H9 (cell line): ENCODE results near the gene ZGLP1. TPM values are rescaled to one million over a fixed set of nuclear protein-coding genes. Genes with fewer than 3 reads are reported as not detected.

Source experiments
- DNase-seq: peaks from one replicate; pipeline ENCODE4 v3.0.0-alpha.2; 2017
- H2AFZ ChIP-seq: one replicate; pipeline ENCODE4 v1.6.1; 2013; ENCODE audit warnings: mild to moderate bottlenecking, low read length, control low read depth, moderate library complexity
- H2AK5ac ChIP-seq: 2 replicates; pipeline ENCODE4 v1.6.1; 2013; ENCODE audit warnings: low read length, control low read depth, mixed read lengths; ENCODE audit not compliant: insufficient read length
- H2BK120ac ChIP-seq: one replicate; pipeline ENCODE4 v1.6.1; 2013; ENCODE audit warnings: low read depth, mild to moderate bottlenecking, low read length, control low read depth, inconsistent platforms; ENCODE audit not compliant: poor library complexity, severe bottlenecking
- H2BK12ac ChIP-seq: 2 replicates; pipeline ENCODE4 v1.6.1; 2013; ENCODE audit warnings: low read length, control low read depth, mixed read lengths, low read depth; ENCODE audit not compliant: insufficient read length
- H2BK15ac ChIP-seq: 2 replicates; pipeline ENCODE4 v1.6.1; 2013; ENCODE audit warnings: low read depth, low read length, control low read depth
- H2BK20ac ChIP-seq: one replicate; pipeline ENCODE4 v1.6.1; 2013; ENCODE audit warnings: low read depth, mild to moderate bottlenecking, low read length, control low read depth, inconsistent platforms; ENCODE audit not compliant: poor library complexity, severe bottlenecking
- H2BK5ac ChIP-seq: 2 replicates; pipeline ENCODE4 v1.6.1; 2013; ENCODE audit warnings: low read length, control low read depth, mixed read lengths; ENCODE audit not compliant: insufficient read length
- H3K14ac ChIP-seq: 2 replicates; pipeline ENCODE4 v1.6.1; 2013; ENCODE audit warnings: low read length, control low read depth; ENCODE audit not compliant: insufficient read depth
- H3K18ac ChIP-seq: 2 replicates; pipeline ENCODE4 v1.6.1; 2013; ENCODE audit warnings: low read depth, mild to moderate bottlenecking, mixed read lengths, low read length, control low read depth; ENCODE audit not compliant: insufficient read length
- H3K23ac ChIP-seq: 2 replicates; pipeline ENCODE4 v1.6.1; 2013; ENCODE audit warnings: low read length, control low read depth, mixed read lengths, low read depth; ENCODE audit not compliant: insufficient read length
- H3K23me2 ChIP-seq: 2 replicates; pipeline ENCODE4 v1.6.1; 2013; ENCODE audit warnings: low read depth, mild to moderate bottlenecking, mixed read lengths, low read length, control low read depth; ENCODE audit not compliant: insufficient read length, poor library complexity, severe bottlenecking
- H3K27ac ChIP-seq: 2 replicates; pipeline ENCODE4 v1.5.1; 2013; ENCODE audit warnings: low read length, control low read depth, mixed read lengths, low read depth; ENCODE audit not compliant: insufficient read length
- H3K27me3 ChIP-seq: 2 replicates; pipeline ENCODE4 v1.6.1; 2013; ENCODE audit warnings: low read length, control low read depth, inconsistent platforms; ENCODE audit not compliant: insufficient read depth
- H3K4ac ChIP-seq: 2 replicates; pipeline ENCODE4 v1.6.1; 2013; ENCODE audit warnings: low read depth, mild to moderate bottlenecking, control low read depth, inconsistent platforms, low read length, moderate library complexity
- H3K4me1 ChIP-seq: 2 replicates; pipeline ENCODE4 v1.6.1; 2013; ENCODE audit warnings: low read length, control low read depth, inconsistent platforms; ENCODE audit not compliant: insufficient read depth
- H3K4me2 ChIP-seq: 2 replicates; pipeline ENCODE4 v1.6.1; 2013; ENCODE audit warnings: low read length, control low read depth, mixed read lengths; ENCODE audit not compliant: insufficient read length, insufficient read depth
- H3K56ac ChIP-seq: 2 replicates; pipeline ENCODE4 v1.6.1; 2013; ENCODE audit warnings: low read depth, mild to moderate bottlenecking, mixed read lengths, low read length, control low read depth; ENCODE audit not compliant: insufficient read length
- H3K79me1 ChIP-seq: 2 replicates; pipeline ENCODE4 v1.6.1; 2013; ENCODE audit warnings: low read depth, mild to moderate bottlenecking, moderate library complexity, low read length, control low read depth, inconsistent platforms; ENCODE audit not compliant: insufficient read depth, poor library complexity, severe bottlenecking
- H3K79me2 ChIP-seq: 2 replicates; pipeline ENCODE4 v1.6.1; 2013; ENCODE audit warnings: low read length, control low read depth, inconsistent platforms; ENCODE audit not compliant: insufficient read depth
- H3K9ac ChIP-seq: 2 replicates; pipeline ENCODE4 v1.6.1; 2013; ENCODE audit warnings: low read length, control low read depth, mixed read lengths; ENCODE audit not compliant: insufficient read length; ENCODE audit errors: extremely low read depth
- H3K9me3 ChIP-seq: one replicate; pipeline ENCODE4 v1.6.1; 2013; ENCODE audit warnings: low read depth, low read length, inconsistent platforms; ENCODE audit not compliant: control insufficient read depth
- H3T11ph ChIP-seq: one replicate; pipeline ENCODE4 v1.6.1; 2013; ENCODE audit warnings: mild to moderate bottlenecking, low read length, control low read depth, inconsistent platforms
- H4K20me1 ChIP-seq: one replicate; pipeline ENCODE4 v1.6.1; 2013; ENCODE audit not compliant: control insufficient read depth, insufficient read length, insufficient read depth
- H4K5ac ChIP-seq: 2 replicates; pipeline ENCODE4 v1.6.1; 2013; ENCODE audit warnings: low read depth, mild to moderate bottlenecking, mixed read lengths, low read length, control low read depth; ENCODE audit not compliant: insufficient read length
- H4K8ac ChIP-seq: replicated peaks from 2 replicates; pipeline ENCODE4 v1.6.1; 2013; ENCODE audit warnings: low read length, control low read depth, mixed read lengths, low read depth; ENCODE audit not compliant: insufficient read length
- H4K91ac ChIP-seq: 2 replicates; pipeline ENCODE4 v1.6.1; 2013; ENCODE audit warnings: low read depth, mild to moderate bottlenecking, moderate library complexity, mixed read lengths, low read length, control low read depth; ENCODE audit not compliant: insufficient read length
- H3K27ac Mint-ChIP-seq, 3 experiments: 2 replicates in 2 of 3; 3 replicates in 1 of 3; pipeline ENCODE4 v1.8.0; 2020 to 2021; ENCODE audit warnings: mixed read lengths in 3 of 3, mild to moderate bottlenecking in 1 of 3, moderate library complexity in 1 of 3
- H3K27me3 Mint-ChIP-seq: 2 replicates; pipeline ENCODE4 v1.8.0; 2021; ENCODE audit warnings: low read depth, mild to moderate bottlenecking, moderate library complexity, mixed read lengths
- H3K36me3 Mint-ChIP-seq, 3 experiments: 2 replicates in 2 of 3; 3 replicates in 1 of 3; pipeline ENCODE4 v1.8.0; 2020 to 2021; ENCODE audit warnings: low read depth in 3 of 3, mixed read lengths in 3 of 3; ENCODE audit not compliant: insufficient read depth in 1 of 3
- H3K4me1 Mint-ChIP-seq, 2 experiments: 2 replicates each; pipeline ENCODE4 v1.8.0; 2020; ENCODE audit warnings: mixed read lengths in 2 of 2
- H3K4me3 Mint-ChIP-seq, 2 experiments: 2 replicates in 1 of 2; 3 replicates in 1 of 2; pipeline ENCODE4 v1.8.0; 2020 to 2021; ENCODE audit warnings: mild to moderate bottlenecking in 2 of 2, mixed read lengths in 2 of 2, moderate library complexity in 1 of 2
- H3K9me3 Mint-ChIP-seq, 2 experiments: 2 replicates in 1 of 2; 3 replicates in 1 of 2; pipeline ENCODE4 v1.8.0; 2020; ENCODE audit warnings: mild to moderate bottlenecking in 2 of 2, mixed read lengths in 2 of 2, moderate library complexity in 1 of 2
- CTCF ChIP-seq: fragments of 200-600 bp; sonication (generic); conservative IDR thresholded peaks from 3 replicates; pipeline ENCODE4 v1.8.0; 2021; ENCODE audit warnings: antibody characterized with exemption, mild to moderate bottlenecking
- WGBS: extraction: QIAGEN DNeasy Blood & Tissue Kit; methylation state at CpG from one replicate; pipeline ENCODE4 v1.1.7; 2013; ENCODE audit warnings: missing lambda C conversion rate, low lambda C conversion rate, mixed read lengths; ENCODE audit not compliant: insufficient read length; ENCODE audit errors: extremely low coverage; 5-methylcytosine and 5-hydroxymethylcytosine counted together
- total RNA-seq: library from RNA; stranded (reverse); gene quantifications from 2 replicates; pipeline ENCODE4 v1.2.1, GENCODE V29; 2021

Gene ZGLP1
- total RNA-seq, 1 experiment from 2014 or later = 6.9 TPM

GRCh38 chr19:10315335-10316214 is 6.0 kb upstream of the ZGLP1 start, which contains the start of gene FDX2:
Gene FDX2 (minus strand): TSS chr19:10316015. CDS start chr19:10315996, 19 bp downstream.
- Mint-ChIP-seq H3K4me1 (peaks cover 11 to 14% of the 10 kb centered on the region in 2 experiments), H3K4me3 (peak within 1 kb of the TSS; percentile 87 to 93), H3K9me3 (no peaks in the 10 kb centered on the region), H3K27ac (peak within 1 kb of the TSS; percentile 79 to 94 (median 92)), H3K36me3 (peaks cover 13 to 46% (median 26%) of the 10 kb centered on the region in 3 experiments), H3K27me3 (peaks cover 2% of the 10 kb centered on the region)
- Histone ChIP-seq H2AFZ (no peak within 1 kb of the TSS), H3K18ac (no peak within 1 kb of the TSS), H2AK5ac (no peak within 1 kb of the TSS), H2BK5ac (no peak within 1 kb of the TSS), H3K79me1 (no peaks in the 10 kb centered on the region), H4K20me1 (no peaks in the 10 kb centered on the region), H3K23me2 (peaks cover 3% of the 10 kb centered on the region), H3K23ac (no peak within 1 kb of the TSS), H2BK15ac (no peak within 1 kb of the TSS), H3K4me2 (peak within 1 kb of the TSS; percentile 52), H3K4me1 (no peaks in the 10 kb centered on the region), H4K5ac (no peak within 1 kb of the TSS), H3K27me3 (no peaks in the 10 kb centered on the region), H3K4ac (no peak within 1 kb of the TSS), H3T11ph (no peak within 1 kb of the TSS), H2BK120ac (no peak within 1 kb of the TSS), H4K8ac (no peak within 1 kb of the TSS), H3K27ac (no peak within 1 kb of the TSS), H3K79me2 (no peaks in the 10 kb centered on the region), H2BK12ac (no peak within 1 kb of the TSS), H3K9me3 (no peaks in the 10 kb centered on the region), H4K91ac (no peak within 1 kb of the TSS), H3K56ac (no peak within 1 kb of the TSS), H3K9ac (peak within 1 kb of the TSS; percentile 67), H2BK20ac (no peak within 1 kb of the TSS), H3K14ac (no peak within 1 kb of the TSS)
- TF ChIP-seq CTCF = no peak
- WGBS = no CpG with 5 or more reads among the region's 55 CpGs
- DNase-seq = peak; percentile 93
